Panc1 (cell line): Measurements from ENCODE around the gene AP3M1. TPM values are rescaled to one million over a fixed set of nuclear protein-coding genes. Genes with fewer than 3 reads are reported as not detected.

Source experiments
- ATAC-seq: fragments of 200-7000 bp; cut with Tn5 transposase; 2 replicates; pipeline ENCODE4 v1.9.1; 2020; ENCODE audit warnings: mild to moderate bottlenecking, moderate library complexity
- BruUV-seq: library from RNA; stranded (reverse); fragments of 400-500 nt; replicated peaks from 2 replicates; lab custom pipeline; 2021; lab: Mats Ljungman, UMichigan
- CTCF ChIA-PET: fragments of 300-600 bp; sonication (Branson Sonifier 250); formaldehyde crosslinking; loops from one replicate; lab custom pipeline; 2022; ENCODE audit warnings: antibody characterized with exemption; lab: Charles Lee
- POLR2A ChIA-PET: fragments of 300-600 bp; sonication (Branson Sonifier 250); formaldehyde crosslinking; loops from one replicate; lab custom pipeline; 2022; ENCODE audit warnings: antibody characterized with exemption; lab: Charles Lee
- DNase-seq: peaks from one replicate; pipeline ENCODE4 v3.0.0-alpha.2; 2010; ENCODE audit warnings: low read depth, low spot score
- H3K27ac ChIP-seq: 2 replicates; pipeline ENCODE4 v1.5.1; 2011; ENCODE audit warnings: mild to moderate bottlenecking, low read length, inconsistent platforms
- H3K27me3 ChIP-seq: fragments of 200-500 bp; sonication (Bioruptor generic); 2 replicates; pipeline ENCODE4 v1.6.0; 2014; ENCODE audit warnings: low read length, inconsistent platforms; ENCODE audit not compliant: control insufficient read depth, insufficient read depth
- H3K36me3 ChIP-seq: fragments of 200-500 bp; sonication (Bioruptor generic); 2 replicates; pipeline ENCODE4 v1.5.1; 2014; ENCODE audit warnings: inconsistent platforms, mild to moderate bottlenecking, low read length, moderate library complexity; ENCODE audit not compliant: control insufficient read depth, insufficient read depth
- H3K4me1 ChIP-seq: 2 replicates; pipeline ENCODE4 v1.5.1; 2011; ENCODE audit warnings: inconsistent platforms, mild to moderate bottlenecking, low read length, moderate library complexity; ENCODE audit not compliant: control insufficient read depth, insufficient read depth
- H3K4me3 ChIP-seq, 2 experiments: 2 replicates each; pipeline ENCODE4 v1.5.1; 2011 to 2012; ENCODE audit warnings: low read depth in 2 of 2, low read length in 2 of 2, mild to moderate bottlenecking in 2 of 2, inconsistent platforms in 1 of 2, moderate library complexity in 1 of 2
- H3K9me3 ChIP-seq: fragments of 200-500 bp; sonication (Bioruptor generic); 2 replicates; pipeline ENCODE4 v1.5.1; 2014; ENCODE audit warnings: low read depth, mild to moderate bottlenecking, inconsistent platforms, low read length, moderate library complexity; ENCODE audit not compliant: control insufficient read depth, insufficient read depth
- POLR2AphosphoS5 ChIP-seq: IDR thresholded peaks from 2 replicates; pipeline ENCODE4 v1.6.1; 2012; ENCODE audit warnings: mild to moderate bottlenecking, low read depth, low read length, moderate library complexity
- SIN3A ChIP-seq: IDR thresholded peaks from 2 replicates; pipeline ENCODE4 v1.6.1; 2012; ENCODE audit warnings: low read depth, mild to moderate bottlenecking, low read length, moderate library complexity, borderline replicate concordance; ENCODE audit not compliant: insufficient read depth
- TCF7L2 ChIP-seq: IDR thresholded peaks from 2 replicates; pipeline ENCODE4 v1.6.1; 2011; ENCODE audit warnings: mild to moderate bottlenecking, low read depth, low read length, inconsistent platforms
- in situ Hi-C: cut with HindIII; loops from 2 replicates; pipeline ENCODE4 v1.10.0; 2016; ENCODE audit warnings: low sequenced_read_pairs, low pct_unique_long_range_greater_than_20kb
- intact Hi-C: fragments of 100-400 bp; cut with micrococcal nuclease; formaldehyde crosslinking; loops from one replicate; pipeline ENCODE4 v1.10.0; 2022; ENCODE audit not compliant: unreplicated experiment
- total RNA-seq: library from RNA; stranded (reverse); gene quantifications from one replicate; pipeline ENCODE4 v1.2.1, GENCODE V29; 2021; ENCODE audit not compliant: unreplicated experiment
- TF ChIP-seq, protein P1 (sequence below): fragments of 450-650 bp; IDR thresholded peaks from 2 replicates; pipeline ENCODE4 v1.5.1; 2017; ENCODE audit warnings: mild to moderate bottlenecking
- TF ChIP-seq, protein P2 (sequence below), 2 experiments: IDR thresholded peaks; 2 replicates each; pipeline ENCODE4 v1.6.1; 2011 to 2012; ENCODE audit warnings: low read depth in 2 of 2, control low read depth in 1 of 2, low read length in 1 of 2, mild to moderate bottlenecking in 1 of 2, moderate library complexity in 1 of 2; ENCODE audit not compliant: insufficient read depth in 1 of 2

The AP3M1 gene
- total RNA-seq, 1 experiment from 2014 or later = 51.5 TPM

DNA sequence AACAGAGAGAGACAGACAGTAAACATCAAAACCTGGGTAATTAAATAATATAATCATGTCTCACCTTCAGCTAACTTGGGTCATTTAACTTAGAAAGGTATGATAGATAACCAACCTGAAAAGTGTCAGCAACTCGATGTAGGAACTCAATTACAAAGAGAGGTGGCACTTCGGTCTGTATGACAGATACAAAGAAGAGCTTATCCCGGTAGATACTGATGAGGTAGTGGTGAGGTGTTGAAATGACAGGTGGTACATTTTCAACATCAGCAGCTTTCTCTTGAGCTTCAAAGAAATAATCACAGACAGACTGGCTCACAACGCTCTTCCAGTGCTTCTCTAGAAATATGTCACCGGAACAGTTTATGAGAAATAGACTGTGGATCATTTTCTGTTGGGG, 12.6 kb downstream of the AP3M1 start:
- Histone ChIP-seq H3K4me3 (no peak overlapping the region), H3K27ac (no peak overlapping the region), H3K4me1 (no peaks in the 10 kb centered on the region), H3K27me3 (no peaks in the 10 kb centered on the region), H3K9me3 (no peaks in the 10 kb centered on the region), H3K36me3 (peaks cover 33% of the 10 kb centered on the region)
- intact Hi-C loops (no loop called here), in situ Hi-C loops (no loop called here)
- ATAC-seq (peak; percentile 51; the same call in 1 of the 2 replicates), DNase-seq (no peak)
- ChIA-PET CTCF (no interaction called here), POLR2A (interaction anchor here (0.6 kb wide), 1 partner anchor 40 kb away, joined by 3 read pairs; no protein-coding TSS in a partner anchor)
- BruUV-seq = no TSS peak
- TF ChIP-seq, protein P1, sequence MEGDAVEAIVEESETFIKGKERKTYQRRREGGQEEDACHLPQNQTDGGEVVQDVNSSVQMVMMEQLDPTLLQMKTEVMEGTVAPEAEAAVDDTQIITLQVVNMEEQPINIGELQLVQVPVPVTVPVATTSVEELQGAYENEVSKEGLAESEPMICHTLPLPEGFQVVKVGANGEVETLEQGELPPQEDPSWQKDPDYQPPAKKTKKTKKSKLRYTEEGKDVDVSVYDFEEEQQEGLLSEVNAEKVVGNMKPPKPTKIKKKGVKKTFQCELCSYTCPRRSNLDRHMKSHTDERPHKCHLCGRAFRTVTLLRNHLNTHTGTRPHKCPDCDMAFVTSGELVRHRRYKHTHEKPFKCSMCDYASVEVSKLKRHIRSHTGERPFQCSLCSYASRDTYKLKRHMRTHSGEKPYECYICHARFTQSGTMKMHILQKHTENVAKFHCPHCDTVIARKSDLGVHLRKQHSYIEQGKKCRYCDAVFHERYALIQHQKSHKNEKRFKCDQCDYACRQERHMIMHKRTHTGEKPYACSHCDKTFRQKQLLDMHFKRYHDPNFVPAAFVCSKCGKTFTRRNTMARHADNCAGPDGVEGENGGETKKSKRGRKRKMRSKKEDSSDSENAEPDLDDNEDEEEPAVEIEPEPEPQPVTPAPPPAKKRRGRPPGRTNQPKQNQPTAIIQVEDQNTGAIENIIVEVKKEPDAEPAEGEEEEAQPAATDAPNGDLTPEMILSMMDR = no peak
- TF ChIP-seq, protein P2, sequence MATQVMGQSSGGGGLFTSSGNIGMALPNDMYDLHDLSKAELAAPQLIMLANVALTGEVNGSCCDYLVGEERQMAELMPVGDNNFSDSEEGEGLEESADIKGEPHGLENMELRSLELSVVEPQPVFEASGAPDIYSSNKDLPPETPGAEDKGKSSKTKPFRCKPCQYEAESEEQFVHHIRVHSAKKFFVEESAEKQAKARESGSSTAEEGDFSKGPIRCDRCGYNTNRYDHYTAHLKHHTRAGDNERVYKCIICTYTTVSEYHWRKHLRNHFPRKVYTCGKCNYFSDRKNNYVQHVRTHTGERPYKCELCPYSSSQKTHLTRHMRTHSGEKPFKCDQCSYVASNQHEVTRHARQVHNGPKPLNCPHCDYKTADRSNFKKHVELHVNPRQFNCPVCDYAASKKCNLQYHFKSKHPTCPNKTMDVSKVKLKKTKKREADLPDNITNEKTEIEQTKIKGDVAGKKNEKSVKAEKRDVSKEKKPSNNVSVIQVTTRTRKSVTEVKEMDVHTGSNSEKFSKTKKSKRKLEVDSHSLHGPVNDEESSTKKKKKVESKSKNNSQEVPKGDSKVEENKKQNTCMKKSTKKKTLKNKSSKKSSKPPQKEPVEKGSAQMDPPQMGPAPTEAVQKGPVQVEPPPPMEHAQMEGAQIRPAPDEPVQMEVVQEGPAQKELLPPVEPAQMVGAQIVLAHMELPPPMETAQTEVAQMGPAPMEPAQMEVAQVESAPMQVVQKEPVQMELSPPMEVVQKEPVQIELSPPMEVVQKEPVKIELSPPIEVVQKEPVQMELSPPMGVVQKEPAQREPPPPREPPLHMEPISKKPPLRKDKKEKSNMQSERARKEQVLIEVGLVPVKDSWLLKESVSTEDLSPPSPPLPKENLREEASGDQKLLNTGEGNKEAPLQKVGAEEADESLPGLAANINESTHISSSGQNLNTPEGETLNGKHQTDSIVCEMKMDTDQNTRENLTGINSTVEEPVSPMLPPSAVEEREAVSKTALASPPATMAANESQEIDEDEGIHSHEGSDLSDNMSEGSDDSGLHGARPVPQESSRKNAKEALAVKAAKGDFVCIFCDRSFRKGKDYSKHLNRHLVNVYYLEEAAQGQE (IDR thresholded peaks at IDR 0.05; ENCODE audit: insufficient read depth in 1 of 2, low read depth in 2 of 2, low read length in 1 of 2) = no peak

DNA sequence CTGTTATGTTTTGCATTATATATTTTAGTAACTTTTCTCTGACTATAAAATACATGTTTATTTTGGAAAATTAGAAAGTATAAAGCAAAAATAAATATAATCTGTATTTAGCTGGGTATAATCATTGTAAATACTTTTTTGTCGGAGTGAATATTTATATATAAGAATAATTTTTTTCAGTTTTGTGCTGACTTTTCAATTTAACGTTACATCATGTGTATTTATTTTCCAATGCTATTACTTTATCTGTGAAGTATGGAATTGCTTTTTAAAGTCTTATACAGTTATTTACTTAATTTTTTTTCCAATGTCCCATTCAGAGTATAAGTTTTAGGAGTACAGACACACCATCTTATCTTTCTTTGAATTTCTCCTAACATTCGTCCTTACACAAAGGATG, 15.2 kb downstream of the AP3M1 start:
- Histone ChIP-seq H3K4me3 (no peak overlapping the region), H3K9me3 (no peaks in the 10 kb centered on the region), H3K4me1 (no peaks in the 10 kb centered on the region), H3K27ac (no peak overlapping the region), H3K27me3 (no peaks in the 10 kb centered on the region), H3K36me3 (peaks cover 33% of the 10 kb centered on the region)
- ATAC-seq (no peak), DNase-seq (no peak)
- TF ChIP-seq, protein P2 (IDR thresholded peaks at IDR 0.05; ENCODE audit: insufficient read depth in 1 of 2, low read depth in 2 of 2, low read length in 1 of 2) = no peak
- no peak for TF ChIP-seq SIN3A
- TF ChIP-seq POLR2AphosphoS5 = no peak
- TF ChIP-seq, protein P1 = no peak
- TF ChIP-seq TCF7L2 = no peak
- ChIA-PET POLR2A (no interaction called here), CTCF (no interaction called here)
- in situ Hi-C loops = no loop called here
- intact Hi-C loops = no loop called here
- BruUV-seq = no TSS peak
